SU-DHL-6 (cell line): ENCODE measurements around the gene GKN1.

Experiments
- EZH2phosphoT487 ChIP-seq: fragments of 200-600 bp; sonication (generic), shearing (Covaris generic); conservative IDR thresholded peaks from 2 replicates; pipeline ENCODE4 v1.6.1; 2018; ENCODE audit warnings: mild to moderate bottlenecking, antibody characterized with exemption, low read length, moderate library complexity, mixed read lengths
- TF ChIP-seq, protein P1 (sequence below): fragments of 200-600 bp; sonication (generic); IDR thresholded peaks from one replicate; pipeline ENCODE4 v1.5.1; 2017; ENCODE audit warnings: antibody characterized with exemption, mild to moderate bottlenecking, low read length, moderate library complexity; ENCODE audit not compliant: insufficient read depth, poor library complexity, severe bottlenecking

DNA sequence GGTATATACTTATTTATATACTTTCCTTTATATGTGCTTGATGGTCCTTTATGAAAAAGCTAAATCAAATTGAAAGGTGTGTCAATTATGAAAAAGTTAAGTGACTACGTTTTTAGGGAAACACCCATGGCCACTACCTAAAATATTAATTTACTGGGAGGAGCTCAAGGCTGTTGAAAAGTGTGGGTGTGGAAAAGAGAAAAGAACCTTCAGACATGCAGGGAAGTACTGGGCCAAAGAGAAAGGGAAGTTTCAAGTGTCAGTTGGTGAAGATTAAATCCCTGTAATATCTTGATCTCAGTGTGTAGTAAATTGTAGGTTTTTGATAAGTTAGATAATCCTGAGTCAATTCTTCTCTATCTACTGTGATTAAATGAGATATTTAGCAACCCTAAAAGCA lies 6.2 kb upstream of the GKN1 start:
- TF ChIP-seq, protein P1, sequence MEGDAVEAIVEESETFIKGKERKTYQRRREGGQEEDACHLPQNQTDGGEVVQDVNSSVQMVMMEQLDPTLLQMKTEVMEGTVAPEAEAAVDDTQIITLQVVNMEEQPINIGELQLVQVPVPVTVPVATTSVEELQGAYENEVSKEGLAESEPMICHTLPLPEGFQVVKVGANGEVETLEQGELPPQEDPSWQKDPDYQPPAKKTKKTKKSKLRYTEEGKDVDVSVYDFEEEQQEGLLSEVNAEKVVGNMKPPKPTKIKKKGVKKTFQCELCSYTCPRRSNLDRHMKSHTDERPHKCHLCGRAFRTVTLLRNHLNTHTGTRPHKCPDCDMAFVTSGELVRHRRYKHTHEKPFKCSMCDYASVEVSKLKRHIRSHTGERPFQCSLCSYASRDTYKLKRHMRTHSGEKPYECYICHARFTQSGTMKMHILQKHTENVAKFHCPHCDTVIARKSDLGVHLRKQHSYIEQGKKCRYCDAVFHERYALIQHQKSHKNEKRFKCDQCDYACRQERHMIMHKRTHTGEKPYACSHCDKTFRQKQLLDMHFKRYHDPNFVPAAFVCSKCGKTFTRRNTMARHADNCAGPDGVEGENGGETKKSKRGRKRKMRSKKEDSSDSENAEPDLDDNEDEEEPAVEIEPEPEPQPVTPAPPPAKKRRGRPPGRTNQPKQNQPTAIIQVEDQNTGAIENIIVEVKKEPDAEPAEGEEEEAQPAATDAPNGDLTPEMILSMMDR: no peak
- no peak for TF ChIP-seq EZH2phosphoT487
